OCI-LY3 (cell line): Measurements from ENCODE around the gene ATP7B.

ENCODE experiments used
- EZH2phosphoT487 ChIP-seq: fragments of 200-600 bp; shearing (Covaris generic); IDR thresholded peaks from 2 replicates; pipeline ENCODE4 v1.6.1; 2018; ENCODE audit warnings: antibody characterized with exemption, mixed run types, low read depth
- TF ChIP-seq, protein P1 (sequence below): fragments of 200-600, 300-600 bp; sonication (generic); IDR thresholded peaks from 2 replicates; pipeline ENCODE4 v1.5.1; 2014; ENCODE audit warnings: antibody characterized with exemption, low read length, low read depth

DNA sequence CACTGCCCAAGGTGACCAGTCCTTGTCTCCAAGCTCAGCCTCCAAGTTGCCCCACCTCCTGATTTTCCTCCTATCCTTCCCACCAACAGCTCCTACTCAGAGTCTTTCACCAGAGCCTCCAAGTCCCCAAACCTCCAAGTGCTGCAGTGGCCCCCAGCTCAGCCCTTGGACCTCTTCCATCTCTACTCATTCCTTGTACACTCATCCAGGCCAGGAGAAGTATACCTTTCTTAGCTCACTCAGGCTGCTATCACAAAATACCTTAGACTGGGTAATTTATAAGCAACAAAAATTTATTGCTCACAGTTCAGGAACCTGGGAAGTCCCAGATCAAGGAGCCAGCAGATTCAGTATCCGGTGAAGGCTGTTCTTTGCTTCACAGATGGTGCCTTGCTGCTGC, 11.3 kb downstream of the ATP7B start:
- TF ChIP-seq, protein P1, sequence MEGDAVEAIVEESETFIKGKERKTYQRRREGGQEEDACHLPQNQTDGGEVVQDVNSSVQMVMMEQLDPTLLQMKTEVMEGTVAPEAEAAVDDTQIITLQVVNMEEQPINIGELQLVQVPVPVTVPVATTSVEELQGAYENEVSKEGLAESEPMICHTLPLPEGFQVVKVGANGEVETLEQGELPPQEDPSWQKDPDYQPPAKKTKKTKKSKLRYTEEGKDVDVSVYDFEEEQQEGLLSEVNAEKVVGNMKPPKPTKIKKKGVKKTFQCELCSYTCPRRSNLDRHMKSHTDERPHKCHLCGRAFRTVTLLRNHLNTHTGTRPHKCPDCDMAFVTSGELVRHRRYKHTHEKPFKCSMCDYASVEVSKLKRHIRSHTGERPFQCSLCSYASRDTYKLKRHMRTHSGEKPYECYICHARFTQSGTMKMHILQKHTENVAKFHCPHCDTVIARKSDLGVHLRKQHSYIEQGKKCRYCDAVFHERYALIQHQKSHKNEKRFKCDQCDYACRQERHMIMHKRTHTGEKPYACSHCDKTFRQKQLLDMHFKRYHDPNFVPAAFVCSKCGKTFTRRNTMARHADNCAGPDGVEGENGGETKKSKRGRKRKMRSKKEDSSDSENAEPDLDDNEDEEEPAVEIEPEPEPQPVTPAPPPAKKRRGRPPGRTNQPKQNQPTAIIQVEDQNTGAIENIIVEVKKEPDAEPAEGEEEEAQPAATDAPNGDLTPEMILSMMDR = no peak
- no peak for TF ChIP-seq EZH2phosphoT487
